ENCODE measurements around the gene CAMKMT.

CAMKMT gene

DNA sequence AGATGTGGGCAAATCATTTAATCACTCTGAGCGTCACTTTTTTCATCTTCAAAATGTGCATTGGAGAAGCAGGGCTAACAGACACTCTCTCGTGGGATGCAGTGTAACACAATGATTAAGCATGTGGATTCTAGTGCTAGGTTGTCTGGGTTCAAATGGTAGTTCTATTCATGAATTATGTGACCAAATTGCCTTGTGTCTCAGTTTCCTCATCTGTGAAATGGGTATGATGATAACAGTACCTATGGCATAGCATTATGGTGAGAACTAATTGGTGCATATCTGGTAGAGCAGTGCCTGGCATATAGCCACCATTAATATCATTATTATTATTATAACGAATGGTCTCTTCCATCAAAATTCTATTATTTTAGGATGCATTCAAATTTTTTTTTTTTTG is 437.4 kb downstream of the CAMKMT start:
- H3K4me3 ChIP-seq (ENCODE audit: control insufficient read depth, low read depth, low read length) = no peak overlapping the region
- DNase-seq (ENCODE audit: low read depth) = no peak
- TF ChIP-seq, protein P1, sequence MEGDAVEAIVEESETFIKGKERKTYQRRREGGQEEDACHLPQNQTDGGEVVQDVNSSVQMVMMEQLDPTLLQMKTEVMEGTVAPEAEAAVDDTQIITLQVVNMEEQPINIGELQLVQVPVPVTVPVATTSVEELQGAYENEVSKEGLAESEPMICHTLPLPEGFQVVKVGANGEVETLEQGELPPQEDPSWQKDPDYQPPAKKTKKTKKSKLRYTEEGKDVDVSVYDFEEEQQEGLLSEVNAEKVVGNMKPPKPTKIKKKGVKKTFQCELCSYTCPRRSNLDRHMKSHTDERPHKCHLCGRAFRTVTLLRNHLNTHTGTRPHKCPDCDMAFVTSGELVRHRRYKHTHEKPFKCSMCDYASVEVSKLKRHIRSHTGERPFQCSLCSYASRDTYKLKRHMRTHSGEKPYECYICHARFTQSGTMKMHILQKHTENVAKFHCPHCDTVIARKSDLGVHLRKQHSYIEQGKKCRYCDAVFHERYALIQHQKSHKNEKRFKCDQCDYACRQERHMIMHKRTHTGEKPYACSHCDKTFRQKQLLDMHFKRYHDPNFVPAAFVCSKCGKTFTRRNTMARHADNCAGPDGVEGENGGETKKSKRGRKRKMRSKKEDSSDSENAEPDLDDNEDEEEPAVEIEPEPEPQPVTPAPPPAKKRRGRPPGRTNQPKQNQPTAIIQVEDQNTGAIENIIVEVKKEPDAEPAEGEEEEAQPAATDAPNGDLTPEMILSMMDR (IDR thresholded peaks at IDR 0.05; ENCODE audit: control insufficient read depth, insufficient read depth, low read depth, low read length, missing control alignments) = no peak

DNA sequence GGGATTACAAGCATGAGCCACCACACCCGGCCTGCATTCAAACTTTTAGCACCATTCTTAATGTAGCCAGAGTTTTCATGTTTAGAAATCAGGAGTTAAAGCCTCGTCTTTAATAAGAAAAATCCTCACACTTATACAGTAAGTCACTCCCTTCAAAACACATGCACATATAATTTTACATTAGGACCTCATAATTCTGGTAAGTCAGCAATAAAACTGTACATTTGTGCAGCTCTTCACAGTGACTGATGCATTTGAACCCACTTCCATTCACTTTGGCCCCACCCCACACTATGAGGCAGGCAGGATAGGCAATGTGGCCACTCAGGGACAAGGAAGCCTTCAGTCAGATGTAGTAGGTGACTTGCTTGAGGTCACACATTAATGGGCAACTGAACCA is 438.0 kb downstream of the CAMKMT start:
- no peak overlapping the region for H3K4me3 ChIP-seq (ENCODE audit: control insufficient read depth, low read depth, low read length)
- no peak for DNase-seq (ENCODE audit: low read depth)
- TF ChIP-seq, protein P1 (IDR thresholded peaks at IDR 0.05; ENCODE audit: control insufficient read depth, insufficient read depth, low read depth, low read length, missing control alignments) = no peak

DNA sequence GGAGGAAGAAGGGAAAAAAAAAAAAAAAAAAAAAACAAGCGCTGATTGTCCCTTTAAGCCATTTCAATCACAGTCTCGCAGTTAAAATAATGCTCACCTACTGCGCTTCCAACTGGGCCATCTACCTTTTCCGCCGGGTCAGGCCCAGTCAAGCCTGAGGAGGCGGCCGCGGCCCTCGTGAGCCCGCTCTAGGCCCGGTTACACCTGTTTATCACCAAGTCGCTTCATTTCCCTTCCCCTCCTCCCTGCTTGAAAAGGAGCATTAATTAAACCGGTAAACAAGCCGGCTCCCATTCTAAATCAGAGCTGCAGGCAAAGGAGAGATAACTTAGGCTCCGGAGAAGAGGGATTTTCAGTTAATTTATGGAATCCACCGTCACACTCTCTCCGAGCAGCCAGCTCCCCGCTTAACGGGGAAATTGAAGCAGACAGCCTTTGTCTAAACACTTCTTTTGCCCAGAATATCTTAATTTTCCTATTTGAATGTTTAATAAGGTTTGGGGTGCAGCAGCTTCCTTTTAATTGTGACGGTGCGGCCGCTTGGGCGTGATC is 439.6 kb downstream of the CAMKMT start:
- no peak for DNase-seq (ENCODE audit: low read depth)
- no peak overlapping the region for H3K4me3 ChIP-seq (ENCODE audit: control insufficient read depth, low read depth, low read length)
- TF ChIP-seq, protein P1 (IDR thresholded peaks at IDR 0.05; ENCODE audit: control insufficient read depth, insufficient read depth, low read depth, low read length, missing control alignments) = no peak

DNA sequence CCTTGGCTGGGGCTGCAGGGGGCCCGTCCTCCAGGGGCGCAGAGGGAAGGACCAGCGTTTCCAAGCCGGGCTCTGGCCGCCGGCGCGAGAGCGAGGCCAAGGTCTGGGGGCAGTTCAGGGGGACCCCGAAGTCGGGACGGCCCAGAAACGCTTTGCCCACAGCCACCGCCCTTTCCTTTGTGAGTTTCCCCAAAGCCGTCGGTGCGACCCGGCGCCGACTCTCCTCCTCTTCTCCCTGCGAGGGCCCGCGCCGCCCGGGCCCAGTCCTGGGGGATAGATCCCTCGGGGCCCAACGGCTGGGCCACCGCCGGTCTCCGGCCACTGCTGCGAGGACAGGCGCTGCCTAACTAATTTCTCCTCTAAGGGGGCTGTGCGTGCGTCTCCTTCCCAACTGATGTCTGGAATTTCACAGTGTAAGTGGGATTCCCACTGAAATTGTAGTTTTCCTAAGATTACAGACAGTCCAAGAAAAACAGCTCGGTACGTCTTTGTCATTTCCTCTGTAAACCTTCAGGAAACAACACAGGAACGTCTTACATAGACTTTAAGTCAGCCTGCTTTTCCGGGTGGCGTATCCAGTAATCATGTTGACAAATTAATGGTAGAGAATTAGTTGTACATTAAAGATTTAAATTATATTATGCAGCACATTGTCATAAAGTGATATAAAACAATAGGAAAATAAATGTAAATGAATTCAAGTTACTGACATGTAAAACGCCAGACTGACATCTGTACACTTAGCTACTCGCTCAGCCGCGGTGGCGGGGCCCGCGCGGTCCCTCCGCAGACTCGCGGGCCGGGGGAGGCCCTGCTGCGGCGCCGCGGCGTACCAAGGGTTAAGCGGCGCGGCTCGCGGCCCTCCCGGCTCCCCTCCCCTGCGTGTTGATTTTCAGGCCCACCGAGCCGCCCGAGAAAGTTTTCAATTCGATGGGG is 440.4 kb downstream of the CAMKMT start:
- DNase-seq (ENCODE audit: low read depth) = no peak
- H3K4me3 ChIP-seq (ENCODE audit: control insufficient read depth, low read depth, low read length) = no peak overlapping the region
- TF ChIP-seq, protein P1 (IDR thresholded peaks at IDR 0.05; ENCODE audit: control insufficient read depth, insufficient read depth, low read depth, low read length, missing control alignments) = no peak

DNA sequence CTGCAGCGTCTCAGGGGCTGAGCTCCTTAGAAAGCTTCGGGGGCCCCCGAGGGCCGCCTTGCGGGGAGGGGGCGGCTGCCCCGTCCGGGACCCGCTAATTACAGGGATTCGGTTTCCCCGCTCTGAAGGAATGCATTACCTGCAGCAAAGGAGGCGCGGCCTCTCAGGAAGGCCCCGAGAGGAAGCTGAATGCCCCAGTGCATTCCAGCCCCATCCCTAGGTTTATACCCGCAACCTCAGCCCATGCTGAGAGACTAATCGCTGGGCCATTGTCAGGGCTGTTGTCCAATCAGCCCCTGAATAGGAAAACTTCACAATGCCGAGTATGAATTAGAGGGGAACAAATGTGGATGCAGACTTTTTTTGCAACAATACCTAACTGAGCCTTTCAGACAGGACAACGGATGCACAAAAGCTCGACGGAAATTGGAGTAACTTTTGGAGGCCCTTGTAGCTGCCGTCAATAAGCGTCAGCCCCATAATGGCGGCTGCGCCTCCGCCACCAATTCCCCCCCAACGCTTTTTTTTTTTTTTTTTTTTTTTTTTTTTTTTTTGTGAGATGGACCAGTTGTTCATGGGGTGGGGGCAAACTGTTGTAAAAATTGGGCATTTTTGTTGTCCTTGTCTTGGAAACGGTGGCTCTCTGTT is 441.2 kb downstream of the CAMKMT start:
- TF ChIP-seq, protein P1 (IDR thresholded peaks at IDR 0.05; ENCODE audit: control insufficient read depth, insufficient read depth, low read depth, low read length, missing control alignments) = no peak
- DNase-seq (ENCODE audit: low read depth) = no peak
- no peak overlapping the region for H3K4me3 ChIP-seq (ENCODE audit: control insufficient read depth, low read depth, low read length)

DNA sequence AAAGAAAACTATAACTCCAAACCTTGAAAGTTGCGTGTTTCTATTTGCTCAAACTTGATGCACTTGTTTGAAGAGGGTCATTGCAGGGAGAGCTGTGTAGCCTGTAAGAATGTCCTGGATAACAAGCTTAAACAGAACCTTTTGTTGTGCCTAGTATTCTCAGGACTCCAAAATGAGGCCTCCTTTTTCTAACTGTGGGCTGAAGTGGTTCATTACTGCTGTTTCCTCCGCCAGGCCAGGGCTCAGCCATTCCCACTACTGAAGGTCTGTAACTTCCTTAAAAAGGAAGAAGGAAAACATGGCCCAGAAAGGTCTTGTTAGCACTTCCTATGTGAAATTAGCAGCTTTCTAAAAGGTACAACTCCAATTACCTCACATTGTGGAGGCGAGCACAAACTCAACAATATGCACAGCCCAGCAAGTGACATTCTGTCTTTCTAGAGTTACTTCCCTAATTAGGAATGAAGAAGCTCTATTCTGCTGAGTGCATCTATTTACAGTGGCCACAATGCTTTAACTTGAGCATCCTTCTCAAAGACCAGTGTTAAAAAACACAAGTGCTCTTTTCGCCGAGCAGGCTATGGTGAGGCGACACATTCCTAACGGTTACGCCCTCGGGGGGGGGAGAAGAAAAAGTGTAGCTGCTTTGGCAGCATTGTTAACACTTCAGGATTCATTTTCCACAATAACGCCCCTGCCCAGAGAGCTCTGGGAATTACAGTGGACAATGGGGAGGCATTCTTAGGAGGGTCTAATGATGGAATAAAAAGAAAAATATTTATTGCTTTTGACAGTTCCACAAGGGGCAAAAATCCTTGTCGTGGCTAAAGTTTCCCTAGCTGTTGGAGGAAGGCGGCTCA is 442.9 kb downstream of the CAMKMT start:
- DNase-seq (ENCODE audit: low read depth) = no peak
- TF ChIP-seq, protein P1 (IDR thresholded peaks at IDR 0.05; ENCODE audit: control insufficient read depth, insufficient read depth, low read depth, low read length, missing control alignments) = no peak
- no peak overlapping the region for H3K4me3 ChIP-seq (ENCODE audit: control insufficient read depth, low read depth, low read length)
